Keratinocyte (primary cell): ENCODE data around the gene ROR2. TPM values are rescaled to one million over a fixed set of nuclear protein-coding genes. Genes with fewer than 3 reads are reported as not detected.

Experiments
- DNase-seq: peaks from one replicate; pipeline ENCODE4 v3.0.0-alpha.2; 2011; ENCODE audit warnings: low read depth, missing footprints, low spot score
- FAIRE-seq: peaks from 2 replicates; lab custom pipeline; 2011; peaks lifted over from hg19 to GRCh38; lab: Jason Lieb, UNC
- H2AFZ ChIP-seq: 2 replicates; pipeline ENCODE4 v1.6.0; 2012; ENCODE audit warnings: low read length, control low read depth, inconsistent platforms; ENCODE audit not compliant: control insufficient read depth
- H3K27ac ChIP-seq: 2 replicates; pipeline ENCODE4 v1.5.1; 2011; ENCODE audit warnings: low read length; ENCODE audit not compliant: control insufficient read depth, insufficient read depth
- H3K27me3 ChIP-seq: 3 replicates; pipeline ENCODE4 v1.6.0; 2011; ENCODE audit warnings: low read length; ENCODE audit not compliant: control insufficient read depth, insufficient read depth; ENCODE audit errors: extremely low read depth
- H3K36me3 ChIP-seq, 2 experiments: 2 replicates in 1 of 2; 3 replicates in 1 of 2; pipeline ENCODE4 v1.5.1; 2011; ENCODE audit warnings: low read length in 2 of 2, mild to moderate bottlenecking in 1 of 2; ENCODE audit not compliant: control insufficient read depth in 2 of 2, insufficient read depth in 2 of 2; ENCODE audit errors: extremely low read depth in 1 of 2
- H3K4me1 ChIP-seq: 3 replicates; pipeline ENCODE4 v1.5.1; 2011; ENCODE audit warnings: low read length; ENCODE audit not compliant: control insufficient read depth, insufficient read depth; ENCODE audit errors: extremely low read depth
- H3K4me2 ChIP-seq: 3 replicates; pipeline ENCODE4 v1.6.0; 2011; ENCODE audit warnings: low read depth, low read length; ENCODE audit not compliant: control insufficient read depth, insufficient read depth; ENCODE audit errors: extremely low read depth
- H3K4me3 ChIP-seq, 3 experiments: fragments of 200-600 bp in 1 of 3; sonication (generic) in 1 of 3; 2 replicates in 2 of 3; 3 replicates in 1 of 3; pipeline ENCODE4 v1.5.1; 2011 to 2016; ENCODE audit warnings: low read length in 3 of 3, mild to moderate bottlenecking in 3 of 3, control low read depth in 2 of 3, inconsistent platforms in 1 of 3, low read depth in 1 of 3, mixed read lengths in 1 of 3, mixed run types in 1 of 3, moderate library complexity in 1 of 3; ENCODE audit not compliant: control insufficient read depth in 2 of 3, insufficient read depth in 2 of 3; ENCODE audit errors: extremely low read depth in 1 of 3
- H3K79me2 ChIP-seq: 2 replicates; pipeline ENCODE4 v1.6.0; 2012; ENCODE audit warnings: low read length; ENCODE audit not compliant: control insufficient read depth, insufficient read depth
- H3K9ac ChIP-seq: 3 replicates; pipeline ENCODE4 v1.6.0; 2011; ENCODE audit warnings: low read length; ENCODE audit not compliant: control insufficient read depth, insufficient read depth; ENCODE audit errors: extremely low read depth
- H3K9me1 ChIP-seq: 3 replicates; pipeline ENCODE4 v1.6.0; 2011; ENCODE audit warnings: low read length; ENCODE audit not compliant: control insufficient read depth, insufficient read depth; ENCODE audit errors: extremely low read depth
- H3K9me3 ChIP-seq: 2 replicates; pipeline ENCODE4 v1.5.1; 2012; ENCODE audit warnings: low read depth, low read length; ENCODE audit not compliant: control insufficient read depth
- H4K20me1 ChIP-seq: 3 replicates; pipeline ENCODE4 v1.6.0; 2011; ENCODE audit warnings: low read length; ENCODE audit not compliant: control insufficient read depth, insufficient read depth; ENCODE audit errors: extremely low read depth
- EZH2 ChIP-seq: IDR thresholded peaks from one replicate; pipeline ENCODE4 v1.6.1; 2012; ENCODE audit warnings: inconsistent platforms, mild to moderate bottlenecking, low read length, moderate library complexity
- dilution Hi-C: fragments of 300-500 bp; cut with MboI; formaldehyde crosslinking; loops from one replicate; pipeline ENCODE4 v1.7.0; 2020; ENCODE audit warnings: low sequenced_read_pairs; ENCODE audit not compliant: extremely low pct_ligation_motif_present
- polyA plus RNA-seq, 5 experiments: library from polyadenylated mRNA; depleted of rRNA in 3 of 5; stranded (reverse) in 3 of 5; stranded (forward) in 1 of 5; unstranded in 1 of 5; fragments of >200 nt; gene quantifications; 1 replicate in 1 of 5; 2 replicates in 3 of 5; 3 replicates in 1 of 5; pipeline versions ENCODE4 v1.2.1 to v1.2.3, GENCODE V29; 2011 to 2012; ENCODE audit warnings: missing spikeins in 2 of 5, low read depth in 1 of 5, low replicate concordance in 1 of 5
- TF ChIP-seq, protein P1 (sequence below), 3 experiments: IDR thresholded peaks in 1 of 3; conservative IDR thresholded peaks in 1 of 3; optimal IDR thresholded peaks in 1 of 3; 2 replicates in 2 of 3; 3 replicates in 1 of 3; pipeline versions ENCODE3 to v1.5.1; 2011; ENCODE audit warnings: low read length in 3 of 3, mild to moderate bottlenecking in 3 of 3, moderate library complexity in 2 of 3, control low read depth in 1 of 3, inconsistent platforms in 1 of 3; ENCODE audit not compliant: insufficient read depth in 2 of 3; ENCODE audit errors: extremely low read depth in 1 of 3

Gene ROR2
- polyA plus RNA-seq, 1 donor (not counting 4 experiments of a cell fraction or from before 2014, with no cell fraction given): 0.22 TPM

DNA sequence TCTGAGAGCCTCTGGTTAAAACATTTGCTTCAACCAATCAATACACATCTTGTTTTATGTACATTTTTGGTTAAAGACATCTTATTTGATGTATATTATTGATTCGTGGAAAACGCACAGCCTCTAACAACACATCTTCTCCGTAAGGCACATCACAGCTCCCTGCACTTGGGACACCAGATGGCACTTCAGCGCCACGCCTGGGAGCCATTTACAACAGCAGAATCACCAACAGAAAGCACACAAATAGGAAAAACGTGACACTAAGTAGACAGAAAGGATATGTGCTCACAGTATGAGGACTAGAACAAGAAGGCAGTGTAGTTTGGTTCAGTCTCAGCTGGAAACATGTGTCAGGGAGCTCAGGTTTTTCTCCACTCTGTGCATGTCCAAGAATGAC lies 199.7 kb downstream of the ROR2 start:
- no peak overlapping the region for H3K4me3 ChIP-seq
- TF ChIP-seq, protein P1, sequence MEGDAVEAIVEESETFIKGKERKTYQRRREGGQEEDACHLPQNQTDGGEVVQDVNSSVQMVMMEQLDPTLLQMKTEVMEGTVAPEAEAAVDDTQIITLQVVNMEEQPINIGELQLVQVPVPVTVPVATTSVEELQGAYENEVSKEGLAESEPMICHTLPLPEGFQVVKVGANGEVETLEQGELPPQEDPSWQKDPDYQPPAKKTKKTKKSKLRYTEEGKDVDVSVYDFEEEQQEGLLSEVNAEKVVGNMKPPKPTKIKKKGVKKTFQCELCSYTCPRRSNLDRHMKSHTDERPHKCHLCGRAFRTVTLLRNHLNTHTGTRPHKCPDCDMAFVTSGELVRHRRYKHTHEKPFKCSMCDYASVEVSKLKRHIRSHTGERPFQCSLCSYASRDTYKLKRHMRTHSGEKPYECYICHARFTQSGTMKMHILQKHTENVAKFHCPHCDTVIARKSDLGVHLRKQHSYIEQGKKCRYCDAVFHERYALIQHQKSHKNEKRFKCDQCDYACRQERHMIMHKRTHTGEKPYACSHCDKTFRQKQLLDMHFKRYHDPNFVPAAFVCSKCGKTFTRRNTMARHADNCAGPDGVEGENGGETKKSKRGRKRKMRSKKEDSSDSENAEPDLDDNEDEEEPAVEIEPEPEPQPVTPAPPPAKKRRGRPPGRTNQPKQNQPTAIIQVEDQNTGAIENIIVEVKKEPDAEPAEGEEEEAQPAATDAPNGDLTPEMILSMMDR (optimal IDR thresholded peaks at IDR 0.05 in 1 of 3, IDR thresholded peaks at IDR 0.05 in 1 of 3, conservative IDR thresholded peaks at IDR 0.05 in 1 of 3; ENCODE audit: extremely low read depth in 1 of 3, insufficient read depth in 2 of 3, low read length in 3 of 3): peak in 1 of 3 experiments; percentile 16
- TF ChIP-seq EZH2: no peak
- H2AFZ ChIP-seq: no peak overlapping the region
- H3K79me2 ChIP-seq: no peaks in the 10 kb centered on the region
- H3K9ac ChIP-seq: no peak overlapping the region
- no peak for FAIRE-seq
- H3K27me3 ChIP-seq: no peaks in the 10 kb centered on the region
- H3K4me2 ChIP-seq: no peak overlapping the region
- no peaks in the 10 kb centered on the region for H3K9me3 ChIP-seq
- DNase-seq: no peak
- no peaks in the 10 kb centered on the region for H3K36me3 ChIP-seq
- H3K4me1 ChIP-seq: no peaks in the 10 kb centered on the region
- no peaks in the 10 kb centered on the region for H4K20me1 ChIP-seq
- H3K9me1 ChIP-seq: no peaks in the 10 kb centered on the region
- H3K27ac ChIP-seq: no peak overlapping the region
- dilution Hi-C loops: no loop called here

DNA sequence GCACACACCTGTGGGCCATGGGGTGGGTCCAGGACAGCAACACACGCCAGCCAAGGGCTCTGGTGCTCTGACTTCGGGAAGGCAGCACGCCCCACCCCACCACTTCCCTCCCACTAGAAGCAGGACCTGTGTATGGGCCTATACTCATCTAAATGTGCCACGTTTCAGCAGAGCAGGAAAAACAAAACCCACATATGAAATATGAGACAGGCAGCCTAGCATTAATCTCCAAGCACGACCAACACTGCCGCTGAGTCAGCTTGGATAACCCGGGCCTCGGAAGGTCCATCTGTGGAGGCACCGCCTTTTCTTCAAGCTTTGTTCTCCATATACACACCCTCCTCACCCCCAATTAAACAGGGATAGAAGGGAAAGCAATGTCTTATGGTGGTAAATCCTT lies 203.1 kb downstream of the ROR2 start:
- no peak for TF ChIP-seq EZH2
- TF ChIP-seq, protein P1 (optimal IDR thresholded peaks at IDR 0.05 in 1 of 3, IDR thresholded peaks at IDR 0.05 in 1 of 3, conservative IDR thresholded peaks at IDR 0.05 in 1 of 3; ENCODE audit: extremely low read depth in 1 of 3, insufficient read depth in 2 of 3, low read length in 3 of 3): no peak
- H3K9me1 ChIP-seq: no peaks in the 10 kb centered on the region
- no peak overlapping the region for H3K4me3 ChIP-seq
- dilution Hi-C loops: no loop called here
- DNase-seq: no peak
- no peak overlapping the region for H3K27ac ChIP-seq
- H3K79me2 ChIP-seq: no peaks in the 10 kb centered on the region
- no peaks in the 10 kb centered on the region for H3K4me1 ChIP-seq
- H3K9ac ChIP-seq: no peak overlapping the region
- H2AFZ ChIP-seq: no peak overlapping the region
- no peaks in the 10 kb centered on the region for H3K36me3 ChIP-seq
- no peak overlapping the region for H3K4me2 ChIP-seq
- no peaks in the 10 kb centered on the region for H4K20me1 ChIP-seq
- no peaks in the 10 kb centered on the region for H3K27me3 ChIP-seq
- H3K9me3 ChIP-seq: no peaks in the 10 kb centered on the region
- no peak for FAIRE-seq
